ENCODE results near the gene CEACAM1.
A peak's percentile ranks its signal among the peaks of the same experiment; 100 is the strongest.
"Not testable (repeated sequence)": the region's sequence is repeated elsewhere in the genome, so short reads cannot be mapped to it uniquely, and the experiment has no call there.

Gene CEACAM1

DNA sequence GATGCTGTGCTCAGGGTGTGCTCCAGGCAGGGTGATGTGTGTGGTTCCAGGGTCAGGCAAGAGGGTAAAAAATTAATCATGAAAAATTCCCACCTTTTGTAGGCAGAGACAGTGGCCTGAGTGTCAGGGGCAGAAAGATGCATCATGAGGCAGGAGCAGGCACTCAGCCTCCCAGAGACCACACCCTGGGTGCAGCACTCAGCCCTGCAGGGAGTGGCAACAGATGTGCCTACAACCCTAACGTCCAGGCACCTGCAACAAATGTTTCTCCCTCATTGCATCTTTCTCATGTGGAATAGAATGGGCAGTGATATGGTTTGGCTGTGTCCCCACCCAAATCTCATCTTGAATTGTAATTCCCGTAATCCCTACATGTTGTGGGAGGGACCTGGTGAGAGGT is 19.6 kb upstream of the CEACAM1 start:
- no peak for DNase-seq

DNA sequence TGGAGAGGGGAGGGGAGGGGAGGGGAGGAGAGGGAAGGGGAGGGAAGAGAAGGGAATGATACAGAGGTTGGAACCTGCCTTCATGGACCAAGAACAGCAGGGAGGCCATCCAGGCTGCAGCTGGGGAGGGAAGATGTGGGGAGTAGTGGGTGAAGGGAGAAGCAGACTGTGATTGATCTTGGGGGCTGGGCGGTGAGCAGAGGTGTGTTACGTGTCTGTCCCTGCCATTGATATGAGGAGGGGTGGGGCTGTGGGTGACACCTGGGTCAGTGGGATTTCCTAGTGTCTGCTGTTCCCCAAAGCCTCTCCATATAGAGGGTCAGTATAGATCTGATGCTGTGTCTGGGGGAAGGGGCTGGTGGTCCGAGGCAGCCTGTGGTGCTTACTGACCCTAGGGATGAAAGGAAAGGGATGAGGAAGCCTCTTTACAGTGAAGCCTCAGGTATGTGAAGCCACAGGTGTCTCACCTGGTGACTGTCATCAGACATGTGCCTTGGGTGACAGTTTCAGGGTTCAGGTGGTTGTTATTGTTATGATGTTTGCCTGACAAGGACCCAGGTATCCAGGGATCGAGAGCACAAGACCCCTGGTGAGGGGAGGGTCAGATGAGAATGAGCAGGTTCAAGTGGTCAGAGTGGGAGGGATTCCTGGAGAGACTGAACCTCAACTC is 18.7 kb upstream of the CEACAM1 start:
- no peak for DNase-seq

DNA sequence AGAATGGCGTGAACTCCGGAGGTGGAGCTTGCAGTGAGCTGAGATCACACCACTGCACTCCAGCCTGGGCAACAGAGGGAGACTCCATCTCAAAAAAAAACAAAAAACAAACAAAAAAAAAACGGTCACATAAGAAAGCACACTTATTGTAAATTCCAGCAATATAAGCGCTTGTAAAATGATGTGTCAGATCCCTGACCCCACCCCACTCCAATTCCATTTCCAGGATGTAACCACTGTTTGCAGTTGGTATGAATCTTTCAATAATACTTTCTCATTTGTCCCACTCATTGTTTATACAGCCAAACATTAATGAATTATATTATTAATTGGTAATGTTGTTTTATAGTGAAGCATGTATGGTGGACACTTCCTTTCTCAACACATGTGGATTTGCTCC is 15.9 kb upstream of the CEACAM1 start:
- no peak for DNase-seq

DNA sequence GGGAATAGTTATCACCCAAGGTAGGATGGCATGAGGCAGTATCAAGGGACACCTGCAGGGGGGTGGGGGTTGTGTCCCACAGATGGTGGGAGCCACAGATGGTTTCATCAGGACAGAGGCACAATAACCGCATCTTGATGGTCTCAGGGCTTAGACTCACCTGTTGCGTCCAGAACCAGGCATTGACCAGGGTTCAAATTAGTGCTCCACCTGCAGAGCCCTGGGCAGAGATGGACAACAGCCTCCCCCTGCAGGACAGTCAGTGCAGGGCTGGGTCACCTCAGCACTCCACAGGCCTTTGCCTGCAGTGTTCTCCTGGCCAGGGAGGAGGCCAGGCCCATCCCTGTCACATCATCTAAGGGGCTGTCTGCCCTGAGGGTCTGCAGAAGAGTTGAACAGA is 14.5 kb upstream of the CEACAM1 start:
- DNase-seq: no peak

DNA sequence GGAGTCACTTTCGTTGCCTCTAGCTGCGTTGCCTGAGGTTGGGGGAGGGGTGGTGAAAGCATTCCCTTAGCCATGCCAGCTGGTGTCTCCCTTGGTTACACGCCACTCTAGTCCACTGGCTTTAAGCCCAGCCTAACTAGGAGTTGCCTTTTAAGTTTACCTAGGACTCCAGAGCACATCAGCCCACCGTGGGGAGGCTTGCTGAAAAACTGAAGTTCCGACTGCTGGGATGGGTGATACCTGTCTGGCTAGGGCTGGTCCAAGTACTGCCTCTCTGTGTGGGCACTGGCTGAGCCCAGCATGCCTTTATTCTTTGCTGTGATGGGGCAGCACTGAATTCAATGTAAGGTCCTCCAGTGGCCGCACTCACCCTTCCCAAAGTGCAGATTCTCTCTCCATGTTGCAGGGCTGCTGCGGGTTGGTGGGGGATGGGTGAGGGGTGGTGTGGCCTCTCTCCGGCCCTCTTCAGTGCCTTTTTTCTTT is 11.8 kb upstream of the CEACAM1 start:
- no peak for DNase-seq

DNA sequence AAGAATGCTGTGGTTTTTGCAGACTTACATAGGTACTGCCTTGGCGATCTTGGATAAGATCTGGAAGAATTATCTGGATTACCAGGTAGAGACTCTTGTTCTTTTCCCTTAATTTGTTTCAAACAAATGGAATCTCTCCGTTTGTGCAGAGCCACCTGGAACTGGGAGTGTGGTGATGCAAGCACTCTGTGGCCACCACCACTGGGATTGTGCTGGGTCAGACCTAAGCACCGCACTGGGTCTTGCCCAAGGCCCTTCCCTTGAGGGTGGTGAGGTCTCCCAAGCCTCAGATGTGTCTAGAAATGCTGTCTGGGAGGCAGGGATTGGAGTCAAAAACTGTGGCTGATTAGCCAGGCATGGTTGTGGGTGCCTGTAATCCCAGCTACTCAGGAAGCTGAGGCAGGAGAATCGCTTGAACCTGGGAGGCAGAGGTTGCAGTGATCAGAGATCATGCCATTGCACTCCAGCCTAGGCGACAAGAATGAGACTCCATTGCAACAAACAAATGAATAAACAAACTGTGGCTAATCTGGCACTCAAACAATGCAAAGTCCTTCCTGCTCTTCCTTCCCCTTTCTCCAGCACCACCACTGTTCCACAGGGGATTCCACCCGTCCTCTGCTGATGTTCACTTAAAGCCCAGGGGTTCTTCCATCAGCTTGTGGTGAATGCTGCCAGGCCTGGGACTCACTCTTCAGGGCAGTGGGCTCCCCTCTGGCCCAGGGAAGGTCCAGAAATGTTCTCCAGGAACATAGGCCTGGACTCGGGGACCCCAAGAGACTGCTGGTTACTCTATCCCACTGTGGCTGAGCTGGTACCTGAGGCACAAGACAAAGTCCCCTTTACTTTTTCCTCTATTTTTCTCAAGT is 10.8 kb upstream of the CEACAM1 start:
- no peak for DNase-seq

DNA sequence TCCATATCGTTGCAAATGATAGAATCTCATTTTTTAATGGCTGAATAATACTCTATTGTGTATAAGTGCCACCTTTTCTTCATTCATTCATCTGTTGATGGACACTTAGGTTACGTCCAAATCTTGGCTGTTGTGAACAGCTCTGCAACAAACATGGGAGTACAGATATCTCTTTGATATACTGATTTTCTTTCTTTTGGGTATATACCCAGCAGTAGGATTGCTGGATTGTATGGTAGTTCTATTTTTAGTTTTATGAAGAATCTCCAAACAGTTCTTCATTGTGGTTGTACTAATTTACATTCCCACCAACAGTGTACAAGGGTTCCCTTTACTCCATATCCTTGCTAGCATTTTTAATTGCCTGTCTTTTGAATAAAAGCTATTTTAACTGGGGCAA is 7.0 kb upstream of the CEACAM1 start:
- not testable (repeated sequence) for DNase-seq

DNA sequence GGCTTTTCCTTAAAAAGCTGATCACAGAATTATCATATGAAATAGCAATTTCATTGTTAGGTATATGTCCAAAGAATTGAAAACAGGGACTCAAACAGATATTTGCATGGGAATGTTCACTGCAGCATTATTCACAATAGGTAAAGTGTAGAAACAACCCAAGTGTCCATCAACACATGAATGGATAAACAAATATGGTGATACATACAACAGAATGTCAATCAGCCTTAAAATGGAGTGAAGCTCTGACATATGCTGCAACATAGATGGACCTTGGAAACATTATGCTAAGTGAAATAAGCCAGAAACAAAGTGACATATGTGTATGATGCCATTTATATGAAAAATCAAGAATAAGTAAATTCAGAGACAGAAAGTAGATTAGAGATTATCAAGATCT is 6.1 kb upstream of the CEACAM1 start:
- no peak for DNase-seq

DNA sequence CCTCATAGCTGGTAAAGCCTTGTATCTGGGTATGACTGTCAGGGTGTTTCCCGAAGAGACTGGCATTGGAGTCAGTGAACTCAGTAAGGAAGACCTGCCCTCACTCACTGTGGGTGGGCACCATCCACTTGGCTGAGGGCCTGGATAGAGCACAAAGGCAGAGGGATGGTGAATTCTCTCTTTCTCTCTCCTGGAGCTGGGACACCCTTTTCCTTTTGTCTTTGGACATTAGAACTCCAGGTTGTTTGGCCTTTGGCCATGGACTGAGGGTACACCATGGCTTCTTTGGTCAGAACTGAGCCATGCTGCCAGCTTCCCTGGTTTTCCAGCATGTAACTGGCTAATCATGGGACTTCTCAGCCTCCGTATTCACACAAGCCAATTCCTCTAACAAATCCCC is 4.6 kb upstream of the CEACAM1 start:
- DNase-seq: no peak

DNA sequence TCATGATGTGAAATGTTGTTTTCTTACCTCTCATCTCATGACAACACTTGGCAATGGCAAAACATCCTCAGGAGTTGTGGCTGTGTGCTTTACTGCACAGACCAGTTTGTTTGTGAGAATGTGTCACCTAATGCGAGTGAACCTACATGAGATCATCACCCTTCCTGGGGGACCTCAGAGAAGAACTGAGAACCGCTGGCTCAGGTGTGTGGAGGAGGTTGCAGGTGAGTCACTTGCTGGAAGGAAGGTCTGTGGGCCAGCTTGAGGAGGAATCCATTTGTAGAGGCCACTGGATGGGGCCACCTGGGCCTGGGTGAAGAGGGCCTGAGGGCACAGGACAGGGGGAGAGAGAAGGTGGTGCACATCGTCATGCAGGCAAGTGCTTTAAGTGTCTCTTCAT is 3.0 kb upstream of the CEACAM1 start:
- DNase-seq: no peak

DNA sequence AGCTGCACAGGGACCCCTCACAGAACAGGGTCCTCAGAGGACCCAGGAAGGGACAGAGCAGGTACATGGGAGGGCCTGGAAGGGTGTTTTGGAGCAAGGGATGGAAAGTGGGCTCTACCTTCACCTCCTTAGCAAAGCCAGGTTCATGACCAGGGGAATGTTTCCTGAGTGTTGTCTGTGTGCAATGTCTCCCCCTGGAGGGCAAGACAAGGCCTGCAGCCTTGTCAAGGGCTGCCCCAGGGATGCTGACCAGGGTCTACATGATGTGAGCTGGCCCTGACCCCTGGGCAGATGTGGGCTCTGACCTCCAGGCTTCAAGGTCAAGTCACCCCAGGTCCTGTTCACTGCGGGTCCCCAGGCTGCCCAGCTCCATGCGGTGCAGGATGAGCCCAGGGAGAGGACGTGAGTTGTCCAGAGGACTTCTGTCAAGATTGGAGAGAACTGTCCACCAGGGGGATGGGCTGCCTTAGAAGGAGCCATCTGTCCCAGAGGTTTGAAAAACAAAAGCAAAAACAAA is 1.0 kb upstream of the CEACAM1 start:
- peak; percentile 33 to 73 (median 61) for DNase-seq

DNA sequence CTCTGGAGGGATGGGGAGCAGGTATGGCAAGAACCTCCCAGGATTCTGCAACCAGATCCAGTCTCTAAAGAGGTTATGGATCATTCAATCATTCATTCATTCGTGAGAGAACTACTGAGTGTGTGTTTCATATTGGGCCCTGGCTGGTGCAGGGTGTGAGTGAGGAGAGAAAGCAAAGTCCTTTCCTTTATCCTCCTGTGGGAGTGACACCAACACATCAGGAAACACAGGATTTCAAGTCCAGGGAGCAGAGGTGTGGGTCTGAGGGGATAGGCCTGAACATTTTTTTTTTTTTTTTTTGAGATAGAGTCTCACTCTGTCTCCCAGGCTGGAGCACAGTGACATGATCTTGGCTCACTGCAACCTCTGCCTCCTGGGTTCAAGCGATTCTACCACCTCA is 3.3 kb downstream of the CEACAM1 start:
- DNase-seq: no peak

DNA sequence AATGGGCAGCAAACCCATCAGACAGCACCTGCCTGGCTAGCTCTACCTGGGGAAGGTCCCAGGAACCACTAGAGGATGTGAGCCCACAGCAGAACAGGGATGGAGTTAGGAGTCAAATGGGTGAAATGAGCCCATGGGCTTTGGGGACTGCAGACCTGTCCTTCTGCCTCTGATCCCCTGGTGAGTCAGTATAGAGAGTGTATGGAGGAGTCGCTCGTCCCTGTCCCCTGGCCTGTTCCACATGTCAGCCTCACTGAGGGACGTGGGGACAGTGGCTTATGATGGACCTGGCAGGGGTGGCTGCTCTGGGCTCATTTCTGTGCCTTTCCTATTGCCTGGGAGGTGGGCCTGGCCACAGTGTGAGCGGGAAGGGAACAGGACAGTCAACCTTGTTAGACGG is 4.0 kb downstream of the CEACAM1 start:
- DNase-seq: no peak

DNA sequence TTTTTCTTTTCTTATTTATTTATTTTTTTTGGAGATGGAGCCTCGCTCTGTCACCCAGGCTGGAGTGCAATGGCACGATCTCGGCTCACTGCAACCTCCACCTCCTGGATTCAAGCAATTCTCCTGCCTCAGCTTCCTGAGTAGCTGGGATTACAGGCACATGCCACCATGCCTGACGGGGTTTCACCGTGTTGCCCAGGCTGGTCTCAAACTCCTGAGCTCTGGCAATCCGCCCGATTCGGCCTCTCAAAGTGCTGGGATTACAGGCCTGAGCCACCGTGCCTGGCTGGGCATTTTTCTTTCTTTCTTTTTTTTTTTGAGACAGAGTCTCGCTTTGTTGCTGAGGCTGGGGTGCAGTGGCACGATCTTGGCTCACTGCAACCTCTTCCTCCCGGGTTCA is 6.0 kb downstream of the CEACAM1 start:
- DNase-seq: not testable (repeated sequence)

DNA sequence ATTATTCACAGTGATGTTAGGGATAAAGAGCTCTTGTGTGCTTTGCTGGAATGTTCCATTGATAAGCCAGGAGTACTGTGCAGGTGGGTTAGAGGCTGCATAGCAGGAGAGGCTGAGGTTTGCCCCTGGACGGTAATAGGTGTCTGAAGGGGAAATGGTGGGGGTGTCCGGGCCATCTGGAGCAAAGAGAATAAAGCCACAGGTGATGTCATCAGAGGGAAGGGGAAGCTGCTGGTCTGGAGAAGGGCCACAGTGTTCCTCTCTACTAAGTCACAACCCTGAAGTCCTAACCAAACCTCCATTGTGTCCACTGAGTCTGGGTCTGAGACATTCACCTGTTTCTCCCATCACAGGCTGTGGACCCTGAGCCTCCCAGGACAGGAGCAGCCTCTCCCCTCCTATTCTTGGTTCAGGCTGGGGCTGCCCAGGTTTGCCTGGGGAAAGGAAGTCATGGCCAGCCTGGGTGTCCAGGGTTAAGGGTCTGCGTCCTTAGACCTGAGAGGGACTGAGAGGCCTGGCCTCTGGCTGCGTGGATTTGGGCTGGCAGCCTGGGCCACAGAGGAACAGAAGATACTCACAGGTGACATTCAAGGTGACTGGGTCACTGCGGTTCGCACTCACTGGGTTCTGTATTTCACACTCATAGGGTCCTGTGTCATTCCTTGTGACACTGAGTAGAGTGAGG is 6.8 kb downstream of the CEACAM1 start:
- DNase-seq: no peak

DNA sequence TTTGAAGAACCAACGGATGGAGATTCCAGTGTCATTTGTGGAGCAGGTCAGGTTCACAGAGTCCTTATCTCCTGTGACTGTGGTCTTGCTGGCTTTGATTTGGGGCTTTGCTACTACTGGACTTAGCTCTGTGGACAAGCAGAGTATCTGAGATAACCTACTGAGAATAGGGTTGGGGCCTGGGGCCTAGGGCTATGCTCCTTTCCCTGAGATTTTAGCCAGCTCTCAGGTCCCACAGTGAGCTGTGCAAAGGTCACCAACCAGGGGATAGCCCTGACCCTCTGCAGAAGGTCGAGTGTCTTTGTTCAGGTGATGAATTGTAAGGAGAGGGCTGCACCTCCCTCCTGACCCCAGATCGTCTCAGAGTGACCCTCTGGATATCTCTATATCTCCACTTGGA is 9.2 kb downstream of the CEACAM1 start:
- no peak for DNase-seq

DNA sequence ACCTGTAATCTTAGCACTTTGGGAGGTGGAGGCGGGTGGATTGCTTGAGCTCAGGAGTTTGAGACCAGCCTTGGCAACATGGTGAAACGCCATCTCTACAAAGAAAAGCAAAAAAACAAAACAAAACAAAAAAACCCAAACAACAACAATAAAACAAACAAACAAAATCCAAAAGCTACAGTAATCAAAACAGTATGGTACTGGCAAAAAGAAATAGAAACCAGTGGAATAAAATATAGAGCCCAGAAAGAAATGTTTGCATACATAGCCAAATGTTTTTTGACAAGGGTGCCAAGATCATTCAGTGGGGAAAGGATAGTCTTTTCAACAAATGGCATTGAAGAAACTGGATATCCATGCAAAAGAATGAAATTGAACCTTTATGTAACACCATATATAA is 11.5 kb downstream of the CEACAM1 start:
- no peak for DNase-seq

DNA sequence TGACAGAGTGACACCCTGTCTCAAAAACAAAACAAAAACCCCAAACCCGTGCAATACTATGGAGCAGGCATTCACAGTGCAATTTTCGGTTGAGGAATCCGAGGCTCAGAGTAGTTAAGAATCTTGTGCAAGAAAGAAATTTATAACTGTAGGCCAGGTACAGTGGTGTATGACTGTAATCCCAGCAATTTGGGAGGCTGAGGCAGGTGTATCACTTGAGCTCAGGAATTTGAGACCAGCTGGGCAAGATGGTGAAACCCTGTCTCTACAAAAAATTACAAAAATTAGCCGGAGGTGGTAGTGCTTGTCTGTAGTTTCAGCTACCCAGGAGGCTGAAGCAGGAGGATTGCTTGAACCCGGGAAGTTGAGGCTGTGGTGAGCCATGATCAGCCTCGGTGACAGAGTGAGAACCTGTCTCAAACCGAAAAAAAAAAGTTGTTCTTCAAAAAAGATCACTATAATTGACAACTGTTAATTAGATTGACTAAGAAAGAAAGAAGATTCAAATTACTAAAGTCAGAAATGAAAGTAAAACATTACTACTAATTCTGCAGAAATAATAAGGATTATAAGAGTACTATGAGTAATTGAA is 12.9 kb downstream of the CEACAM1 start:
- DNase-seq: no peak

DNA sequence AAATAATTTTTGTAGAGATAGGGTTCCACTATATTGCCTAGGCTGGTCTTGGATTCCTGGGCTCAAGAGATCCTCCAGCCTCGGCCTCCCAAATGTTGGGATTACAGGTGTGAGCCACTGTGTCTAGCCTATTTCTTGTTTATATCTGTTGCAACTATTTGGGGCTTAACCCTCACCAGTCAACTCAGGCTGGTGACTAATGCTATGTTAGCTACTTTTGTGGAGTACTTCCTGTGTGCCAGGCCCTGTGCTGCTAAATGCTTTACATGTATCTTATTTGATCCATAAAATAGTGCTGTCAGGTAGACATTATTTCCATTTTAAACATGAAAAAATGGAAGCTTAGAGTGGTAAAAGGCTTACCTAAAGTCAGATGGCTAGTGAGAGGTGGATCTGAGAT is 13.8 kb downstream of the CEACAM1 start:
- no peak for DNase-seq

DNA sequence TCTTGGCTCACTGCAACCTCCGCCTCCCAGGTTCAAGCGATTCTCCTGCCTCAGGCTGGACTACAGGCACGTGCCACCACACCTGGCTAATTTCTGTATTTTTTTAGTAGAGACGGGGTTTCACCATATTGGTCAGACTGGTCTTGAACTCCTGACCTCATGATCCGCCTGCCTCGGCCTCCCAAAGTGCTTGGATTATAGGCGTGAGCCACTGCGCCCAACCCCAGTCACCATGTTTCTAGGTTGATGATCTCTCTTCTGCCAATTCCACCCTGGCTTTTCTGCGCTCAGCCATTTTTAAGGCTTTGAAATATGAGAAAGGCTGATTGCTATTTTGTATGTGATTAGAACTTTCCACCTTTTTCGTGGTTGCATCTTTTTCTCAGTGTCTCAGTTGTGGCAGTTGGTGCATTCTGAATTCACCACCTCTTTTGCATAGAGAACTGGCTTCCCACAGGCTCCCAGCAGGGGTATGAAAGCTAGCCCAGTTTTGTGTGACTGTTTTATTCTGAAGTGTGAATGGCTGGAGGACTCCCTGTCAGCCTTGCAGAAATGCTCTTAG is 15.5 kb downstream of the CEACAM1 start:
- no peak for DNase-seq

DNA sequence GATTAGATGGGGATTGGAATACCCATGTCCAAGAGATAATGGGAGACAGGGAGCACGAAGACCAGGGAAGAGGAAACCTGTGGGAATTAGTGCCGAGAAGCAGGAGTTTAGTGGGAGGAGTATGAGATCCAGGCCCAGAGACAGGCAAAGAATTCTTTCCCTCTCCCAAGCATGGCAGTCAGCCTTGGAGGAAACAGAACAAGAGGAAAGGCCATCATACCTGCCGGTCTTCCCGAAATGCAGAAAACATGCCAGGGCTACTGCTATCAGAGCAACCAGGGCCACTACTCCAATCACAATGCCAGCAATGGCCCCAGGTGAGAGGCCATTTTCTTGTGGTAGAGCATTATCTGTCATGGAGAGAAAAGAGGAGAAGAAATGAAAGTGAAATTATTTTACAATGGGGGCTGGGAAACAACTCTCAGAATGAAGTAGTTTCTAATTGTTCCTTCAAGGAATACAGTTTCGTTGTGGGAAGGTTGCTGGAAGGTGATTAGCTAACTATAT is 16.1 kb downstream of the CEACAM1 start:
- DNase-seq: no peak

DNA sequence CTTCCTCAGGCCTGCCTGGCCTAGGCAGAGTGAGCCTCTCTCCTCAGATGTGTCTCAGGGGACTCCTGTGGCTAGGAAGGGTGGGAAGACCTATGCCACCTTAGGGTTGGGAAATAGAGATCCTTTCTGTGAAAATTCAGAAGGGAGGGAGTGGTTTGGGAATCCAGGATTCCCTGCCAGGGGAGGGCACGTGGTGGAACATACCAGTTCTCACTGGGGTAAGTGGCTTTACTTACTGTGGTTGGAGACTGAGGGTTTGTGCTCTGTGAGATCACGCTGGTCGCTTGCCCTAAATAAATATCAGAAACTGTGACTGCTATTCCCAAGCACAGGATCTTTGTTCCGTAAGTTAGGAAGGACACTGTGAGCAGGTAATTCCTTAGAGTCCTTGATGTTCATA is 16.9 kb downstream of the CEACAM1 start:
- DNase-seq: no peak

All from stimulated activated naive CD4-positive, alpha-beta T cell (primary cell).